IPS DF 6.9 (cell line): ENCODE data around the gene C2orf68.
"Not testable (repeated sequence)": the region's sequence is repeated elsewhere in the genome, so short reads cannot be mapped to it uniquely, and the experiment has no call there.

Experiments
- DNase-seq: peaks from one replicate; pipeline ENCODE4 v3.0.0-alpha.2; 2013; ENCODE audit warnings: low read depth, low spot score
- H3K27ac ChIP-seq: one replicate; pipeline ENCODE4 v1.5.1; 2013; ENCODE audit warnings: low read length, control low read depth
- H3K27me3 ChIP-seq: 2 replicates; pipeline ENCODE4 v1.6.1; 2013; ENCODE audit warnings: mild to moderate bottlenecking, low read length; ENCODE audit not compliant: control insufficient read depth, insufficient read depth
- H3K36me3 ChIP-seq: 2 replicates; pipeline ENCODE4 v1.6.1; 2013; ENCODE audit warnings: low read length; ENCODE audit not compliant: control insufficient read depth, insufficient read depth
- H3K4me1 ChIP-seq: 2 replicates; pipeline ENCODE4 v1.6.1; 2013; ENCODE audit warnings: low read length; ENCODE audit not compliant: control insufficient read depth, insufficient read depth
- H3K4me3 ChIP-seq: 2 replicates; pipeline ENCODE4 v1.5.1; 2013; ENCODE audit warnings: mild to moderate bottlenecking, low read length
- H3K9me3 ChIP-seq: 2 replicates; pipeline ENCODE4 v1.6.1; 2013; ENCODE audit warnings: low read length, inconsistent platforms; ENCODE audit not compliant: control insufficient read depth, insufficient read depth
- WGBS: extraction: QIAGEN DNeasy Blood & Tissue Kit; methylation state at CpG from one replicate; pipeline ENCODE4 v1.1.7; 2013; ENCODE audit warnings: mixed read lengths, missing lambda C conversion rate; ENCODE audit not compliant: insufficient read length, insufficient coverage; 5-methylcytosine and 5-hydroxymethylcytosine counted together

The C2orf68 gene

GRCh38 chr2:85607268-85608215 is 4.3 kb downstream of the C2orf68 start:
- no peaks in the 10 kb centered on the region for H3K27me3 ChIP-seq
- no peaks in the 10 kb centered on the region for H3K4me1 ChIP-seq
- H3K27ac ChIP-seq = no peak overlapping the region
- DNase-seq = no peak
- no peaks in the 10 kb centered on the region for H3K9me3 ChIP-seq
- H3K4me3 ChIP-seq = no peak overlapping the region
- peaks cover 5% of the 10 kb centered on the region; the same call in 1 of the 2 replicates for H3K36me3 ChIP-seq
- WGBS = no CpG with 5 or more reads among the region's 9 CpGs

GRCh38 chr2:85606116-85606455 is 5.8 kb downstream of the C2orf68 start:
- H3K9me3 ChIP-seq = no peaks in the 10 kb centered on the region
- no peak overlapping the region for H3K27ac ChIP-seq
- WGBS = no CpG with 5 or more reads among the region's 7 CpGs
- peaks cover 5% of the 10 kb centered on the region; the same call in 1 of the 2 replicates for H3K36me3 ChIP-seq
- H3K27me3 ChIP-seq = no peaks in the 10 kb centered on the region
- peaks cover 3% of the 10 kb centered on the region; the same call in 1 of the 2 replicates for H3K4me1 ChIP-seq
- H3K4me3 ChIP-seq = no peak overlapping the region
- no peak for DNase-seq

- no CpG with 5 or more reads among the region's 4 CpGs for WGBS
- no peaks in the 10 kb centered on the region for H3K9me3 ChIP-seq
- DNase-seq = no peak
- no peak overlapping the region for H3K4me3 ChIP-seq
- H3K36me3 ChIP-seq = peaks cover 5% of the 10 kb centered on the region; the same call in 1 of the 2 replicates
- H3K4me1 ChIP-seq = peaks cover 3% of the 10 kb centered on the region; the same call in 1 of the 2 replicates
- no peaks in the 10 kb centered on the region for H3K27me3 ChIP-seq
- no peak overlapping the region for H3K27ac ChIP-seq
Observed at GRCh38 chr2:85605406-85606115, 6.3 kb downstream of the C2orf68 start.

DNA sequence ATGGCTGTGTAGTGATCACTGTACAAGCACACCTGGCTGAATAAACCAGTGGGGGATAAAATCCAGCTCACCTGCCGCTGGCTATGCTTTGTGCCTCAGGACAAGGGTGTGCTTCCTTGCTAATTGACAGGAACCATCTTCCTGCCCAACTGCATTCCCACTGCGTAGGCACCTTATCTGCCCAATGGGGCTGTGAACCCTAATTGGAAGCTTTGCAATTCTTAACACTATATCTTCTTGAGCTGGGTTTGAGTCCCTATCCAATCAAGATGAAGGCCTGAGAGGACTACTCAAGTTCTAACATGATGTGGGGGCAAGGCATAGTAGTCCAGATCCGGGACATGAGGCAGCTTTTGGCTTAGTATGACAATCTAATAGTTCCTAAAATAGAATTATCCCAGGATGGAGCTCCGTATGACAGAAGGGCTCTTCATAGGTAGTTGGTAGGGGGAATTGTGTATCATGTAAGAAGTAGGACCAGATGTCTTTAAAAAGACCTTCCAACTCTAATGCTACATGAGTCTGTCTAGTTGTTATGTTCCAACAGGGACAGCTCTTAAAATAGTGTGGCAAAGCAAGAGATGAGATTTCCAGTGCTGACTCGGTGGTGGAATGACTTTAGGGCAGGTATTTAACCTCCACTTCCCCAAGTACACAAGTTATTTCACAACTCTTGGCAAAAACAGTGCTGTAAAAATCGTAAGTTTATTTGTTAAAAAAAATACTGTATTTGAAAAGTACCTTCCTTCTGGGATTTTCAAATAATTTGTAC is 7.1 kb downstream of the C2orf68 start:
- H3K27ac ChIP-seq = no peak overlapping the region
- no peaks in the 10 kb centered on the region for H3K27me3 ChIP-seq
- H3K4me1 ChIP-seq = peaks cover 3% of the 10 kb centered on the region; the same call in 1 of the 2 replicates
- H3K9me3 ChIP-seq = no peaks in the 10 kb centered on the region
- peaks cover 5% of the 10 kb centered on the region; the same call in 1 of the 2 replicates for H3K36me3 ChIP-seq
- no peak overlapping the region for H3K4me3 ChIP-seq
- WGBS = no CpG with 5 or more reads among the region's 6 CpGs
- no peak for DNase-seq

DNA sequence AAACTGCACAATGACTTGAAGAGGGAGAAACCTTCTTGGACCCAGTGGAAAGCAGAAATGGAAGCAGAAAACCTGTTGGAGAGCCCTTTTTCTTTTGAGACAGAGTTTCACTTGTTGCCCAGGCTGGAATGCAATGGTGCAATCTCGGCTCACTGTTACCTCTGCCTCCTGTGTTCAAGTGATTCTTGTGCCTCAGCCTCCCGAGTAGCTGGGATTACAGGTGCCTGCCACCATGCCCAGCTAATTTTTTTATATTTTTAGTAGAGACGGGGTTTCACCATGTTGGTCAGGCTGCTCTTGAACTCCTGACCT is 7.8 kb downstream of the C2orf68 start:
- not testable (repeated sequence) for H3K4me1 ChIP-seq, H3K4me3 ChIP-seq, H3K27me3 ChIP-seq, DNase-seq, H3K27ac ChIP-seq, H3K36me3 ChIP-seq, H3K9me3 ChIP-seq
- no CpG with 5 or more reads among the region's 3 CpGs for WGBS

DNA sequence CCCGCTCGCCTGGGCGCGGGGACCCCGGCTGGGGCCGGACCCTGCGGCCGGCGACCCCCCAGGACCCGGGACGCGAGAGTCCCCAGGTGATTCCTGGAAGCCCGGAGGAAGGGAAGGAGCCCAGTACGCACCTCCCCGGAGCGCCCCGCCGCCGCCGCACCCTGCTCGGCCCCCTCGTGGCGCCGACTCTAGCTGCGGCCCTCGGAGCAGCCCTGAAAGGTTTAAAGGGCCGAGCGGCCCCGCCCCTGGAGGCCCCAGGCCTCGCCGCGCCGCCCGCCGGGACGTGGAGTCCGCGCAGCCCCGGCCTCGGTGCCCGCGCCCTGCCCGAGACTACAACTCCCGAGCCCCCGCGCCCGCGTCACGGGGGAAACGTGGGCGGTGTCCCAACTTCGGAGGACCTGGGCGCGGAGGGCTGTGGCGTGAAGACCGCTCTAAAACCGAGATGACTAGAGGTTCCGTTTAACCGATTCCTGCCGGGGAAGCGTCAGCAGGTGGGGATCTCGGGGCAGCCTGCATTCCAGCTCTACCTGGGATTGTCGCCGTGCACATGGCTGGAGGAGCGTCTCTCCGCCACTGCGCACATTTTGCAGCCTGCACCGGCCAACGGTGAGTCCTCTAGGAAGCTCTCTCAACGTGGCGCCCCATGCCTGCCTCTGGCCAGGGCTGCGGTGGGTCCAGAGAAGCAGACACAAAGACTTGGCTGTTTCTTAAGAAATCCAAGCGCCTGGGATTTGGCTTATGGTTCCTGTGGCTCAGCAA is 9.2 kb downstream of the C2orf68 start, which contains the start of gene TMEM150A:
Gene TMEM150A (minus strand): TSS at position 223 of the 759 bp plus-strand sequence. CDS start 750 bp downstream, outside the sequence.
- Histone ChIP-seq H3K9me3 (no peaks in the 10 kb centered on the region), H3K36me3 (no peaks in the 10 kb centered on the region), H3K4me3 (peak within 1 kb of the TSS; percentile 98), H3K27me3 (no peaks in the 10 kb centered on the region), H3K27ac (no peak within 1 kb of the TSS), H3K4me1 (peaks cover 3% of the 10 kb centered on the region; the same call in 1 of the 2 replicates)
- DNase-seq = peak; percentile 66
- WGBS = no CpG with 5 or more reads among the region's 73 CpGs

- 0 out of 2 replicates have a peak, but pooled peaks cover 4% of the 10 kb centered on the region for H3K36me3 ChIP-seq
- H3K9me3 ChIP-seq = no peaks in the 10 kb centered on the region
- peaks cover 3% of the 10 kb centered on the region; the same call in 1 of the 2 replicates for H3K4me1 ChIP-seq
- WGBS = no CpG with 5 or more reads among the region's 36 CpGs
- H3K27ac ChIP-seq = no peak overlapping the region
- H3K4me3 ChIP-seq = peak overlapping the region; percentile 98
- DNase-seq = no peak
- no peaks in the 10 kb centered on the region for H3K27me3 ChIP-seq
Observed at GRCh38 chr2:85601771-85602475, 9.9 kb downstream of the C2orf68 start.

GRCh38 chr2:85600951-85601770 is 10.7 kb downstream of the C2orf68 start:
- 0 out of 2 replicates have a peak, but pooled peaks cover 4% of the 10 kb centered on the region for H3K36me3 ChIP-seq
- H3K4me1 ChIP-seq = peaks cover 3% of the 10 kb centered on the region; the same call in 1 of the 2 replicates
- no peak for DNase-seq
- no peak overlapping the region for H3K4me3 ChIP-seq
- no peaks in the 10 kb centered on the region for H3K27me3 ChIP-seq
- no CpG with 5 or more reads among the region's 6 CpGs for WGBS
- H3K27ac ChIP-seq = no peak overlapping the region
- no peaks in the 10 kb centered on the region for H3K9me3 ChIP-seq

DNA sequence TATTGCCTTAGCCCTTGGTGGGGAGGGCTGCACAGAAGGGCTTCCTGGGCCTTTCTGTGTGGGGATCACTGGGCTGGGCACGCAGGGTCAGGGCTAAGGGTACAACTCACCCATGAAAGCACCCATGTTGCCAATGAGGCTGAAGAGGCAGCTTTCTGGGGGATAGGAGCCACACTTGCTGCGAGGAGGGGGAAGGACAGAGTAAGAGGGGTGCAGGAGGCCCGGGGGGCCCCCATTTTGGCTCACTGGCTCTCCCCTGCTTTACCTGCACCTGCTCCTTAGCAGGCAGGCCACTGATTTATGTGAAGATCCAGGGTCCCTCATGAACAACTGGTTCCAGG is 11.7 kb downstream of the C2orf68 start:
- peaks cover 3% of the 10 kb centered on the region; the same call in 1 of the 2 replicates for H3K4me1 ChIP-seq
- H3K4me3 ChIP-seq = no peak overlapping the region
- H3K27ac ChIP-seq = no peak overlapping the region
- no peaks in the 10 kb centered on the region for H3K27me3 ChIP-seq
- H3K36me3 ChIP-seq = 0 out of 2 replicates have a peak, but pooled peaks cover 4% of the 10 kb centered on the region
- H3K9me3 ChIP-seq = no peaks in the 10 kb centered on the region
- no peak for DNase-seq
- no CpG with 5 or more reads among the region's 3 CpGs for WGBS
